DOHH2 (cell line): ENCODE results near the gene PHF21A.

Experiments
- CTCF ChIP-seq: fragments of 200-600 bp; sonication (generic); IDR thresholded peaks from one replicate; pipeline ENCODE4 v1.5.1; 2014; ENCODE audit warnings: antibody characterized with exemption, mild to moderate bottlenecking, low read depth, low read length; ENCODE audit not compliant: poor library complexity, severe bottlenecking
- EZH2phosphoT487 ChIP-seq: fragments of 200-600 bp; sonication (generic); IDR thresholded peaks from 2 replicates; pipeline ENCODE4 v1.6.1; 2017; ENCODE audit warnings: borderline replicate concordance, mild to moderate bottlenecking, antibody characterized with exemption, low read length, moderate library complexity, mixed read lengths

GRCh38 chr11:46141597-46141996, 20.3 kb upstream of the PHF21A start:
- no peak for TF ChIP-seq CTCF
- no peak for TF ChIP-seq EZH2phosphoT487
